GM20000 (cell line): ENCODE data around the gene INVS.
"Not testable (repeated sequence)": the region's sequence is repeated elsewhere in the genome, so short reads cannot be mapped to it uniquely, and the experiment has no call there.

ENCODE experiments used
- DNase-seq: peaks from one replicate; pipeline ENCODE4 v3.0.0; 2012; ENCODE audit warnings: low spot score
- CTCF ChIP-seq: IDR thresholded peaks from 2 replicates; pipeline ENCODE4 v1.5.1; 2012; ENCODE audit warnings: mild to moderate bottlenecking, control low read depth; ENCODE audit errors: extremely low read depth, missing control alignments

INVS gene

GRCh38 chr9:100131216-100131615, 32.2 kb downstream of the INVS start:
- TF ChIP-seq CTCF: no peak
- no peak for DNase-seq

- TF ChIP-seq CTCF: no peak
- no peak for DNase-seq
Observed at GRCh38 chr9:100131875-100132430, 32.9 kb downstream of the INVS start.

- DNase-seq: no peak
- TF ChIP-seq CTCF: no peak
Observed at GRCh38 chr9:100134731-100135130, 35.7 kb downstream of the INVS start.

GRCh38 chr9:100136799-100137198, 37.8 kb downstream of the INVS start:
- DNase-seq: not testable (repeated sequence)

- not testable (repeated sequence) for DNase-seq
Observed at GRCh38 chr9:100140303-100140702, 41.3 kb downstream of the INVS start.

- not testable (repeated sequence) for DNase-seq
Observed at GRCh38 chr9:100141862-100142261, 42.8 kb downstream of the INVS start.

GRCh38 chr9:100145167-100145934, 46.3 kb downstream of the INVS start:
- DNase-seq: not testable (repeated sequence)

- DNase-seq: not testable (repeated sequence)
Observed at GRCh38 chr9:100145976-100146375, 46.9 kb downstream of the INVS start.

- no peak for DNase-seq
- no peak for TF ChIP-seq CTCF
Observed at GRCh38 chr9:100150214-100150613, 51.2 kb downstream of the INVS start.

GRCh38 chr9:100160021-100160420, 61.0 kb downstream of the INVS start:
- no peak for TF ChIP-seq CTCF
- DNase-seq: no peak
